ENCODE results near the gene PIK3C3. TPM values are rescaled to one million over a fixed set of nuclear protein-coding genes. Genes with fewer than 3 reads are reported as not detected.

PIK3C3 gene
- total and polyA plus RNA-seq, 7 donors = 19.1 to 39.7 (median 32.1) TPM

GRCh38 chr18:42011053-42011452, 56.0 kb downstream of the PIK3C3 start:
- no peak for ATAC-seq
- intact Hi-C loops (cut with DNase I) = no loop called here
- H3K36me3 ChIP-seq (ENCODE audit: insufficient read depth in 1 of 2, low read depth in 1 of 2) = peaks cover 0 to 81% of the 10 kb centered on the region in 2 donors
- no peak for TF ChIP-seq CTCF (IDR thresholded peaks at IDR 0.05)
- no peaks in the 10 kb centered on the region for H3K4me1 ChIP-seq
- 96% methylated on average over 4 of the region's 4 CpGs for WGBS, 3 donors
- no peaks in the 10 kb centered on the region for H3K27me3 ChIP-seq (ENCODE audit: insufficient read depth in 3 of 3, low read length in 2 of 3)
- no peak overlapping the region for H3K4me3 ChIP-seq
- no peaks in the 10 kb centered on the region for H3K9me3 ChIP-seq
- DNase-seq = no peak
- H3K27ac ChIP-seq = no peak overlapping the region

GRCh38 chr18:42018831-42019230, 63.8 kb downstream of the PIK3C3 start:
- Histone ChIP-seq H3K27me3 (ENCODE audit: insufficient read depth in 3 of 3, low read length in 2 of 3) (no peaks in the 10 kb centered on the region), H3K9me3 (no peaks in the 10 kb centered on the region), H3K27ac (no peak overlapping the region), H3K36me3 (ENCODE audit: insufficient read depth in 1 of 2, low read depth in 1 of 2) (peaks cover 0 to 90% of the 10 kb centered on the region in 2 donors), H3K4me1 (no peaks in the 10 kb centered on the region), H3K4me3 (no peak overlapping the region)
- TF ChIP-seq CTCF (IDR thresholded peaks at IDR 0.05) = no peak
- intact Hi-C loops (cut with DNase I) = no loop called here
- DNase-seq (no peak), ATAC-seq (no peak)
- WGBS, 3 donors = 90 to 96% (median 91%) methylated on average over 4 of the region's 4 CpGs

- intact Hi-C loops (cut with DNase I) = no loop called here
- H3K36me3 ChIP-seq (ENCODE audit: insufficient read depth in 1 of 2, low read depth in 1 of 2) = peaks cover 0 to 48% of the 10 kb centered on the region in 2 donors
Observed at GRCh38 chr18:42024131-42024530, 69.1 kb downstream of the PIK3C3 start.

GRCh38 chr18:42025491-42025890, 70.5 kb downstream of the PIK3C3 start:
- intact Hi-C loops (cut with DNase I) = no loop called here
- WGBS, 3 donors = 95 to 98% (median 96%) methylated on average over 1 of the region's 1 CpG
- Histone ChIP-seq H3K27me3 (ENCODE audit: insufficient read depth in 3 of 3, low read length in 2 of 3) (no peaks in the 10 kb centered on the region), H3K4me3 (no peak overlapping the region), H3K9me3 (no peaks in the 10 kb centered on the region), H3K4me1 (no peaks in the 10 kb centered on the region), H3K36me3 (ENCODE audit: insufficient read depth in 1 of 2, low read depth in 1 of 2) (peaks cover 0 to 48% of the 10 kb centered on the region in 2 donors), H3K27ac (no peak overlapping the region)
- ATAC-seq = no peak
- TF ChIP-seq CTCF (IDR thresholded peaks at IDR 0.05) = no peak
- DNase-seq = no peak

More at GRCh38 chr18:42024131-42024530, 69.1 kb downstream of the PIK3C3 start:
- ATAC-seq (no peak), DNase-seq (no peak)
- Histone ChIP-seq H3K27me3 (ENCODE audit: insufficient read depth in 3 of 3, low read length in 2 of 3) (no peaks in the 10 kb centered on the region), H3K4me3 (no peak overlapping the region), H3K4me1 (no peaks in the 10 kb centered on the region), H3K27ac (no peak overlapping the region), H3K9me3 (no peaks in the 10 kb centered on the region)
- WGBS, 3 donors = 100% methylated on average over 1 of the region's 1 CpG
- no peak for TF ChIP-seq CTCF (IDR thresholded peaks at IDR 0.05)

- 93 to 98% (median 96%) methylated on average over 5 of the region's 5 CpGs for WGBS, 3 donors
- intact Hi-C loops (cut with DNase I) = no loop called here
- Histone ChIP-seq H3K27me3 (ENCODE audit: insufficient read depth in 3 of 3, low read length in 2 of 3) (no peaks in the 10 kb centered on the region), H3K4me3 (no peak overlapping the region), H3K36me3 (ENCODE audit: insufficient read depth in 1 of 2, low read depth in 1 of 2) (peaks cover 0 to 49% of the 10 kb centered on the region in 2 donors), H3K27ac (no peak overlapping the region), H3K9me3 (no peaks in the 10 kb centered on the region), H3K4me1 (no peaks in the 10 kb centered on the region)
- ATAC-seq (no peak), DNase-seq (no peak)
- TF ChIP-seq CTCF (IDR thresholded peaks at IDR 0.05) = no peak
Observed at GRCh38 chr18:42025974-42026625, 71.1 kb downstream of the PIK3C3 start.
